GM12874 (cell line): ENCODE measurements around the gene TMEM25.

Experiments
- TF ChIP-seq, protein P1 (sequence below): IDR thresholded peaks from 2 replicates; pipeline ENCODE4 v1.5.1; 2011; ENCODE audit warnings: low read depth, mild to moderate bottlenecking, control low read depth, low read length, moderate library complexity; ENCODE audit not compliant: insufficient read depth

TMEM25 gene

GRCh38 chr11:118532852-118533768 is 2.1 kb downstream of the TMEM25 start:
- TF ChIP-seq, protein P1, sequence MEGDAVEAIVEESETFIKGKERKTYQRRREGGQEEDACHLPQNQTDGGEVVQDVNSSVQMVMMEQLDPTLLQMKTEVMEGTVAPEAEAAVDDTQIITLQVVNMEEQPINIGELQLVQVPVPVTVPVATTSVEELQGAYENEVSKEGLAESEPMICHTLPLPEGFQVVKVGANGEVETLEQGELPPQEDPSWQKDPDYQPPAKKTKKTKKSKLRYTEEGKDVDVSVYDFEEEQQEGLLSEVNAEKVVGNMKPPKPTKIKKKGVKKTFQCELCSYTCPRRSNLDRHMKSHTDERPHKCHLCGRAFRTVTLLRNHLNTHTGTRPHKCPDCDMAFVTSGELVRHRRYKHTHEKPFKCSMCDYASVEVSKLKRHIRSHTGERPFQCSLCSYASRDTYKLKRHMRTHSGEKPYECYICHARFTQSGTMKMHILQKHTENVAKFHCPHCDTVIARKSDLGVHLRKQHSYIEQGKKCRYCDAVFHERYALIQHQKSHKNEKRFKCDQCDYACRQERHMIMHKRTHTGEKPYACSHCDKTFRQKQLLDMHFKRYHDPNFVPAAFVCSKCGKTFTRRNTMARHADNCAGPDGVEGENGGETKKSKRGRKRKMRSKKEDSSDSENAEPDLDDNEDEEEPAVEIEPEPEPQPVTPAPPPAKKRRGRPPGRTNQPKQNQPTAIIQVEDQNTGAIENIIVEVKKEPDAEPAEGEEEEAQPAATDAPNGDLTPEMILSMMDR, result no peak

GRCh38 chr11:118533769-118534729 is 3.1 kb downstream of the TMEM25 start:
- TF ChIP-seq, protein P1, result no peak

DNA sequence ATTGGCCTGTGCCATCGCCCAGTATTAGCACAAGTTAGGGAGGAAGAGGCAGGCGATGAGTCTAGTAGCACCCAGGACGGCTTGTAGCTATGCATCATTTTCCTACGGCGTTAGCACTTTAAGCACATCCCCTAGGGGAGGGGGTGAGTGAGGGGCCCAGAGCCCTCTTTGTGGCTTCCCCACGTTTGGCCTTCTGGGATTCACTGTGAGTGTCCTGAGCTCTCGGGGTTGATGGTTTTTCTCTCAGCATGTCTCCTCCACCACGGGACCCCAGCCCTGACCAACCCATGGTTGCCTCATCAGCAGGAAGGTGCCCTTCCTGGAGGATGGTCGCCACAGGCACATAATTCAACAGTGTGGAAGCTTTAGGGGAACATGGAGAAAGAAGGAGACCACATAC is 4.3 kb downstream of the TMEM25 start:
- TF ChIP-seq, protein P1, result no peak

DNA sequence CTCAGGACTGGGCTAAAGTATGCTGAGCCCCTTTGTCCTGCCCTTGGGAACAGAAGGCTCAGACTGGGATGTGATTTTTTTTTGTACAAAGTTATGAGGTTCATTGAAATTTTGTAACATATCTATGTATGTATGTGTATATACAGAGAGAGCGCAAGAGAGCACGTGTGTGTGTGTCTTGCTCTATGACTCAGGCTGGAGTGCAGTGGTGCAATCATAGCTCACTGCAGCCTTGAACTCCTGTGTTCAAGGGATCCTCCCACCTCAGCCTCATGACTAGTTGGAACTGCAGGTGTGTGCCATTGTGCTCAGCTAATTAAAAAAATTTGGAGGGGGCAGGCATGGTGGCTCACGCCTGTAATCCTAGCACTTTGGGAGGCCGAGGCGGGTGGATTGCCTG is 5.7 kb downstream of the TMEM25 start:
- TF ChIP-seq, protein P1, result no peak

DNA sequence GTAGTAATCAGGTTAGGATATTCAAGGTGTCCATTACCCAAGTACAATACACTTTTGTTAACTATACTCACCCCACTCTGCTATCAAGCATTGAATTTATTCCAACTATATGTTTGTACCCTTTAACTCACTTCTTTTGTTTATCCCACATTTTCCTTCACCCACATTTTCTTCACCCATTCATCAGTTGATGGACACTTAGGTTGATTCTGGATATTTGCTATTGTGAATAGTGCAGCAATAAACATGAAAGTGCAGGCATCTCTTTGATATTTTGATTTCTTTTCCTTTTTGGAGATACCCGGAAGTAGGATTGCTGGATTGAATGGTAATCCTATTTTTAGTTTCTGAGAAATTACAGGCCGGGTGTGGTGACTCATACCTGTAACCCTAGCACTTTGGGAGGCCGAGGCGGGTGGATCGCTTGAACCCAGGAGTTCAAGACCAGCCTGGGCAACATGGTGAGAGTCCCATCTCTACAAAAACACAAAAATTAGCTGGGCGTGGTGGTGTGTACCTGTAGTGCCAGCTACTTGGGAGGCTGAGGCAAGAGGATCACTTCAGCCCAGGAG is 6.5 kb downstream of the TMEM25 start:
- TF ChIP-seq, protein P1, result no peak

DNA sequence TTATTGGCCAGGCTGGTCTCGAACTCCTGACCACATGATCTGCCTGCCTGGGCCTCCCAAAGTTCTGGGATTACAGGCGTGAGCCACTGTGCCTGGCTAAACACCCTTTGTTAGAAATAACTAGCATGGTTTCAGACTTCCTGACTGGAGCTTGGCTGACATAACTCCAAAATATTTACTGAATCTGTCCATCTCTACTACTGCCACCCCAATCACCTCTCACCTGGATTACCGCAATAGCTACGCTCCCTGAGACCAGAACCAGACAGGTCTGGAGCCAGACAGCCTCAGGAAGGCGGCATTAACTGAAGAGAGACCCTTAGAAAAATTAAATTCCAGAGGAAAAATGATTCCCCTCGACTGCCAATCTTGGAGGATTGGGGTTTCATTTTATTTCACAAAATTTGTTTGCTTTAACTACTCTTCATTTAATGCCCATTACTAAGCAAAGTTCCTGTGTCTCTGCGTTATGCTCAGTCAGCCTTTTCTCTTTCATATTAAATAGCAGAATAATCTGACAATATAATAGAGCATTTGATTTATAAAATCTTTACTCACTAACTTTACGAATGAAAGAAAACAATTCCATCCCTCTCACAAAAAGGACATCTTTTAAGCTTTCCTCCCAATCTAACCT is 13.1 kb downstream of the TMEM25 start:
- TF ChIP-seq, protein P1, result no peak
